ENCODE results near the gene KCNA5.

Gene KCNA5

GRCh38 chr12:5063149-5063548, 19.5 kb downstream of the KCNA5 start:
- H3K79me2 ChIP-seq (ENCODE audit: insufficient read depth, low read length), result no peaks in the 10 kb centered on the region
- TF ChIP-seq CTCF (IDR thresholded peaks at IDR 0.05; ENCODE audit: insufficient read depth, low read length, poor library complexity, severe bottlenecking) (no peak), EZH2phosphoT487 (conservative IDR thresholded peaks at IDR 0.05; ENCODE audit: low read length) (no peak)
- no peaks in the 10 kb centered on the region for H3F3A ChIP-seq (ENCODE audit: insufficient read depth)
- no peak overlapping the region for H3K9ac ChIP-seq (ENCODE audit: low read length)
- H3K9me2 ChIP-seq (replicated peaks; ENCODE audit: insufficient read depth, low read length), result no peaks in the 10 kb centered on the region
- no peak overlapping the region for H3K27ac ChIP-seq (ENCODE audit: low read depth, low read length)
- H3K36me3 ChIP-seq (ENCODE audit: low read length), result no peaks in the 10 kb centered on the region
- no peak overlapping the region for H3K4me2 ChIP-seq (ENCODE audit: low read depth, low read length, poor library complexity, severe bottlenecking)
- no peak overlapping the region for H3K4me3 ChIP-seq (ENCODE audit: insufficient read depth, low read length, poor library complexity, severe bottlenecking)
- no peaks in the 10 kb centered on the region for H4K20me1 ChIP-seq (ENCODE audit: low read depth, low read length)
- no peaks in the 10 kb centered on the region for H3K27me3 ChIP-seq (ENCODE audit: low read length)
- no peaks in the 10 kb centered on the region for H3K9me3 ChIP-seq (ENCODE audit: insufficient read depth, low read length)
- no peak overlapping the region for H2AFZ ChIP-seq (ENCODE audit: low read depth, low read length, severe bottlenecking)

GRCh38 chr12:5064913-5065490, 21.3 kb downstream of the KCNA5 start:
- Histone ChIP-seq H3K9me2 (replicated peaks; ENCODE audit: insufficient read depth, low read length) (no peaks in the 10 kb centered on the region), H3K27ac (ENCODE audit: low read depth, low read length) (no peak overlapping the region), H3K36me3 (ENCODE audit: low read length) (no peaks in the 10 kb centered on the region), H3K27me3 (ENCODE audit: low read length) (no peaks in the 10 kb centered on the region), H4K20me1 (ENCODE audit: low read depth, low read length) (no peaks in the 10 kb centered on the region), H3F3A (ENCODE audit: insufficient read depth) (no peaks in the 10 kb centered on the region), H2AFZ (ENCODE audit: low read depth, low read length, severe bottlenecking) (no peak overlapping the region), H3K9ac (ENCODE audit: low read length) (no peak overlapping the region), H3K4me2 (ENCODE audit: low read depth, low read length, poor library complexity, severe bottlenecking) (no peak overlapping the region), H3K4me3 (ENCODE audit: insufficient read depth, low read length, poor library complexity, severe bottlenecking) (no peak overlapping the region), H3K79me2 (ENCODE audit: insufficient read depth, low read length) (no peaks in the 10 kb centered on the region), H3K9me3 (ENCODE audit: insufficient read depth, low read length) (no peaks in the 10 kb centered on the region)
- TF ChIP-seq EZH2phosphoT487 (conservative IDR thresholded peaks at IDR 0.05; ENCODE audit: low read length) (no peak), CTCF (IDR thresholded peaks at IDR 0.05; ENCODE audit: insufficient read depth, low read length, poor library complexity, severe bottlenecking) (no peak)

GRCh38 chr12:5066251-5066650, 22.6 kb downstream of the KCNA5 start:
- Histone ChIP-seq H3K9me3 (ENCODE audit: insufficient read depth, low read length) (no peaks in the 10 kb centered on the region), H3F3A (ENCODE audit: insufficient read depth) (no peaks in the 10 kb centered on the region), H4K20me1 (ENCODE audit: low read depth, low read length) (no peaks in the 10 kb centered on the region), H3K9ac (ENCODE audit: low read length) (no peak overlapping the region), H2AFZ (ENCODE audit: low read depth, low read length, severe bottlenecking) (no peak overlapping the region), H3K4me2 (ENCODE audit: low read depth, low read length, poor library complexity, severe bottlenecking) (no peak overlapping the region), H3K79me2 (ENCODE audit: insufficient read depth, low read length) (no peaks in the 10 kb centered on the region), H3K9me2 (replicated peaks; ENCODE audit: insufficient read depth, low read length) (no peaks in the 10 kb centered on the region), H3K27me3 (ENCODE audit: low read length) (no peaks in the 10 kb centered on the region), H3K27ac (ENCODE audit: low read depth, low read length) (no peak overlapping the region), H3K36me3 (ENCODE audit: low read length) (no peaks in the 10 kb centered on the region), H3K4me3 (ENCODE audit: insufficient read depth, low read length, poor library complexity, severe bottlenecking) (no peak overlapping the region)
- TF ChIP-seq EZH2phosphoT487 (conservative IDR thresholded peaks at IDR 0.05; ENCODE audit: low read length), result no peak
- TF ChIP-seq CTCF (IDR thresholded peaks at IDR 0.05; ENCODE audit: insufficient read depth, low read length, poor library complexity, severe bottlenecking), result no peak
